Right lobe of liver (tissue), 4 donors: Measurements from ENCODE around the gene KCNT2.

ENCODE experiments used
- POLR2A ChIP-seq: fragments of 450-650 bp; IDR thresholded peaks from one replicate; pipeline ENCODE4 v1.6.1; 2017; ENCODE audit warnings: antibody characterized with exemption, mild to moderate bottlenecking
- TF ChIP-seq, protein P1 (sequence below), 4 donors: fragments of 200-600 bp in 3 of 4; fragments of 450-650 bp in 1 of 4; IDR thresholded peaks; one replicate each; pipeline versions ENCODE4 v1.5.1 to v1.8.0; 2016 to 2022; ENCODE audit warnings: antibody characterized with exemption in 4 of 4, mild to moderate bottlenecking in 2 of 4
- donor health status: DM: no; HTN: no; CAD: no.
- donor health status: DM: no; HTN: no; CAD: no.
- donor health status: DM: no; HTN: yes; CAD: no.

DNA sequence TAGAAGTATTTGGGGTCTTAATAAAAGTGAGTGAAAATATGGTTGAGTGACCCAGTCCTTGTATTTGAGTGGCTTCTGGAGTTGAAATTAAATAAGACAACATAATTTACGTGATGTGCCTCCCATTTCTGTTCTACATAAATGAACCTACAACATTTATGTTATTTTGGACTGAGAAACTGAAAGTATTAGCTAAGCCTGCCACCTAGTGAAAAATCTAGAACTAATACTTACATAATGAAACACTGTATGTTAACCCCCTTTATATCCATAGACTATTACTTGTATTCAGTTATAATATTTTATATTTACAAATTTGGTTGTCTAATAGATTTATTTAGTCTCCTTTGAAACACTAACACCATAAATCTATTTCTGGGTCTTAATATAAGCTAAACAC, 298.9 kb downstream of the KCNT2 start:
- TF ChIP-seq, protein P1, sequence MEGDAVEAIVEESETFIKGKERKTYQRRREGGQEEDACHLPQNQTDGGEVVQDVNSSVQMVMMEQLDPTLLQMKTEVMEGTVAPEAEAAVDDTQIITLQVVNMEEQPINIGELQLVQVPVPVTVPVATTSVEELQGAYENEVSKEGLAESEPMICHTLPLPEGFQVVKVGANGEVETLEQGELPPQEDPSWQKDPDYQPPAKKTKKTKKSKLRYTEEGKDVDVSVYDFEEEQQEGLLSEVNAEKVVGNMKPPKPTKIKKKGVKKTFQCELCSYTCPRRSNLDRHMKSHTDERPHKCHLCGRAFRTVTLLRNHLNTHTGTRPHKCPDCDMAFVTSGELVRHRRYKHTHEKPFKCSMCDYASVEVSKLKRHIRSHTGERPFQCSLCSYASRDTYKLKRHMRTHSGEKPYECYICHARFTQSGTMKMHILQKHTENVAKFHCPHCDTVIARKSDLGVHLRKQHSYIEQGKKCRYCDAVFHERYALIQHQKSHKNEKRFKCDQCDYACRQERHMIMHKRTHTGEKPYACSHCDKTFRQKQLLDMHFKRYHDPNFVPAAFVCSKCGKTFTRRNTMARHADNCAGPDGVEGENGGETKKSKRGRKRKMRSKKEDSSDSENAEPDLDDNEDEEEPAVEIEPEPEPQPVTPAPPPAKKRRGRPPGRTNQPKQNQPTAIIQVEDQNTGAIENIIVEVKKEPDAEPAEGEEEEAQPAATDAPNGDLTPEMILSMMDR (IDR thresholded peaks at IDR 0.05) = peak in 1 of 4 donors; percentile 5
- no peak for TF ChIP-seq POLR2A
